K562 (cell line): ENCODE measurements around the gene FAAP100. TPM values are rescaled to one million over a fixed set of nuclear protein-coding genes. Genes with fewer than 3 reads are reported as not detected.

ENCODE experiments used
- ATAC-seq: fragments of 200-7000 bp; cut with Tn5 transposase; 3 replicates; pipeline ENCODE4 v1.9.1; 2020; ENCODE audit warnings: moderate library complexity
- BruUV-seq: library from RNA; stranded (reverse); fragments of 400-500 nt; replicated peaks from 2 replicates; lab custom pipeline; 2021; lab: Mats Ljungman, UMichigan
- CTCF ChIA-PET: fragments of 300-600 bp; formaldehyde crosslinking; extraction: SDS; loops from one replicate; lab custom pipeline; 2021; ENCODE audit warnings: low intra/inter-chr PET ratio; lab: Yijun Ruan, JAX
- POLR2A ChIA-PET: fragments of 300-600, 350-650 bp; sonication (Branson Sonifier 250); formaldehyde crosslinking; extraction: SDS; loops from one replicate; lab custom pipeline; 2021; ENCODE audit warnings: antibody characterized with exemption, inconsistent platforms; lab: Yijun Ruan, JAX
- DNase-seq, 4 experiments: peaks; one replicate each; pipeline versions ENCODE4 v3.0.0 to v3.0.0-alpha.2; 2011 to 2018; ENCODE audit warnings: low spot score in 3 of 4, mixed read lengths in 3 of 4; ENCODE audit errors: extremely low read depth in 1 of 4
- FAIRE-seq: peaks from 2 replicates; lab custom pipeline; 2011; peaks lifted over from hg19 to GRCh38; lab: Jason Lieb, UNC
- H2AFZ ChIP-seq: 2 replicates; pipeline ENCODE4 v1.6.0; 2011; ENCODE audit warnings: low read depth, low read length, control low read depth, inconsistent platforms
- H3K27ac ChIP-seq: fragments of 200-600 bp; 3 replicates; pipeline ENCODE4 v1.8.0; 2011; ENCODE audit warnings: low read depth, mild to moderate bottlenecking, control low read depth, inconsistent platforms, low read length, moderate library complexity, mixed read lengths; ENCODE audit errors: extremely low read depth
- H3K27me3 ChIP-seq, 2 experiments: fragments of 300-600 bp in 1 of 2; 2 replicates in 1 of 2; 3 replicates in 1 of 2; pipeline versions ENCODE4 v1.6.0 to v1.8.0; 2011; ENCODE audit warnings: inconsistent platforms in 2 of 2, low read length in 2 of 2, mild to moderate bottlenecking in 1 of 2, mixed read lengths in 1 of 2, moderate library complexity in 1 of 2; ENCODE audit not compliant: control insufficient read depth in 2 of 2, insufficient read depth in 2 of 2
- H3K36me3 ChIP-seq: fragments of 300-600 bp; 3 replicates; pipeline ENCODE4 v1.8.0; 2011; ENCODE audit warnings: mild to moderate bottlenecking, low read length, inconsistent platforms; ENCODE audit not compliant: control insufficient read depth, insufficient read depth
- H3K4me1 ChIP-seq, 2 experiments: fragments of 200-600 bp in 1 of 2; replicated peaks in 1 of 2; 2 replicates in 1 of 2; 3 replicates in 1 of 2; pipeline versions ENCODE4 v1.5.1 to v1.8.0; 2011; ENCODE audit warnings: inconsistent platforms in 2 of 2, low read length in 2 of 2, mild to moderate bottlenecking in 1 of 2, mixed read lengths in 1 of 2, moderate library complexity in 1 of 2; ENCODE audit not compliant: control insufficient read depth in 2 of 2, insufficient read depth in 2 of 2
- H3K4me2 ChIP-seq: 2 replicates; pipeline ENCODE4 v1.6.1; 2011; ENCODE audit warnings: low read length, control low read depth, inconsistent platforms, mixed read lengths; ENCODE audit not compliant: insufficient read depth
- H3K4me3 ChIP-seq: fragments of 200-600 bp; sonication (generic), shearing (Covaris generic); 2 replicates; pipeline ENCODE4 v1.5.1; 2016; ENCODE audit warnings: control low read depth, inconsistent platforms
- H3K79me2 ChIP-seq: fragments of 200-600 bp; 3 replicates; pipeline ENCODE4 v1.8.0; 2011; ENCODE audit warnings: low read length, inconsistent platforms; ENCODE audit not compliant: control insufficient read depth, insufficient read depth
- H3K9ac ChIP-seq, 2 experiments: 2 replicates each; pipeline versions ENCODE4 v1.6.0 to v1.6.1; 2011; ENCODE audit warnings: low read depth in 2 of 2, low read length in 2 of 2, control low read depth in 1 of 2, inconsistent platforms in 1 of 2, mild to moderate bottlenecking in 1 of 2, mixed read lengths in 1 of 2; ENCODE audit not compliant: insufficient read depth in 1 of 2
- H3K9me1 ChIP-seq: one replicate; pipeline ENCODE4 v1.6.0; 2011; ENCODE audit warnings: inconsistent platforms, mild to moderate bottlenecking, low read length, moderate library complexity; ENCODE audit not compliant: control insufficient read depth, insufficient read depth
- H3K9me3 ChIP-seq: replicated peaks from 2 replicates; pipeline ENCODE4 v1.5.1; 2011; ENCODE audit warnings: low read depth, low read length, inconsistent platforms; ENCODE audit not compliant: control insufficient read depth, insufficient read depth
- H4K20me1 ChIP-seq: replicated peaks from 2 replicates; pipeline ENCODE4 v1.6.1; 2011; ENCODE audit warnings: low read length, inconsistent platforms, mixed read lengths; ENCODE audit not compliant: control insufficient read depth, insufficient read depth
- CBFB ChIP-seq: sonication (generic); formaldehyde crosslinking; IDR thresholded peaks from 2 replicates; pipeline ENCODE4 v1.4.0; 2020; ENCODE audit warnings: mild to moderate bottlenecking, missing genetic modification reagents
- E2F1 ChIP-seq: sonication (generic); formaldehyde crosslinking; IDR thresholded peaks from 2 replicates; pipeline ENCODE4 v1.8.1; 2023; ENCODE audit warnings: mild to moderate bottlenecking, missing genetic modification reagents, moderate library complexity
- HMG20A ChIP-seq: fragments of 450-650 bp; formaldehyde crosslinking; conservative IDR thresholded peaks from 2 replicates; pipeline ENCODE4 v1.4.0; 2020; ENCODE audit warnings: mild to moderate bottlenecking, mixed read lengths
- ILK ChIP-seq: fragments of 450-650 bp; IDR thresholded peaks from 2 replicates; pipeline ENCODE4 v1.6.1; 2016; ENCODE audit warnings: missing genetic modification characterization, low read depth, mild to moderate bottlenecking, missing compliant biosample characterization, moderate library complexity, borderline replicate concordance
- IRF2 ChIP-seq: sonication (generic); formaldehyde crosslinking; IDR thresholded peaks from 2 replicates; pipeline ENCODE4 v1.8.1; 2022; ENCODE audit warnings: mild to moderate bottlenecking, missing genetic modification reagents
- KLF16 ChIP-seq: IDR thresholded peaks from 2 replicates; pipeline ENCODE4 v1.6.1; 2016; ENCODE audit warnings: antibody characterized with exemption
- LARP7 ChIP-seq: fragments of 450-650 bp; IDR thresholded peaks from 2 replicates; pipeline ENCODE4 v1.6.1; 2016
- MLLT1 ChIP-seq, 2 experiments: fragments of 450-650 bp; IDR thresholded peaks; 2 replicates each; pipeline ENCODE4 v1.6.1; 2016
- NRF1 ChIP-seq, 2 experiments: fragments of 450-650 bp; IDR thresholded peaks in 1 of 2; conservative IDR thresholded peaks in 1 of 2; 2 replicates each; pipeline ENCODE4 v1.6.1; 2014; ENCODE audit warnings: mild to moderate bottlenecking in 2 of 2
- PHF20 ChIP-seq: fragments of 450-650 bp; IDR thresholded peaks from 2 replicates; pipeline ENCODE4 v1.6.1; 2018; ENCODE audit not compliant: partially characterized antibody
- SMARCB1 ChIP-seq: IDR thresholded peaks from 2 replicates; pipeline ENCODE4 v1.6.1; 2011; ENCODE audit warnings: improper control_type of control experiment, low read depth; ENCODE audit not compliant: insufficient read length
- TBP ChIP-seq: optimal IDR thresholded peaks from 2 replicates; pipeline ENCODE3; 2011; ENCODE audit warnings: low read depth, low read length, improper control_type of control experiment
- USF2 ChIP-seq: sonication (generic); formaldehyde crosslinking; IDR thresholded peaks from 2 replicates; pipeline ENCODE4 v1.5.0; 2020; ENCODE audit warnings: missing genetic modification reagents
- XRCC3 ChIP-seq: fragments of 450-650 bp; IDR thresholded peaks from 2 replicates; pipeline ENCODE4 v1.6.1; 2017; ENCODE audit warnings: mild to moderate bottlenecking, moderate library complexity
- ZKSCAN1 ChIP-seq: fragments of 150-350 bp; IDR thresholded peaks from 2 replicates; pipeline ENCODE4 v1.6.1; 2016; ENCODE audit warnings: low read depth, low read length
- ZNF511 ChIP-seq: sonication (generic); formaldehyde crosslinking; IDR thresholded peaks from 2 replicates; pipeline ENCODE4 v1.8.0; 2022; ENCODE audit warnings: mild to moderate bottlenecking, missing genetic modification reagents
- ZNF655 ChIP-seq: fragments of 250-450 bp; sonication (Bioruptor Pico); IDR thresholded peaks from 2 replicates; pipeline ENCODE4 v1.5.0; 2021
- ZNF75A ChIP-seq: fragments of 450-650 bp; formaldehyde crosslinking; IDR thresholded peaks from 2 replicates; pipeline ENCODE4 v1.4.0; 2020; ENCODE audit warnings: mild to moderate bottlenecking
- WGBS: fragments of 100-300 bp; shearing (Covaris generic); methylation state at CpG from one replicate; pipeline ENCODE4 v1.1.6; 2016; ENCODE audit warnings: low coverage, mixed read lengths; ENCODE audit not compliant: insufficient coverage; ENCODE audit errors: missing lambda C conversion rate; 5-methylcytosine and 5-hydroxymethylcytosine counted together
- in situ Hi-C: fragments of 300-500 bp; cut with MboI; formaldehyde crosslinking; loops from 4 replicates; pipeline ENCODE4 v1.15.0; 2018; ENCODE audit warnings: inconsistent platforms, mixed read lengths
- intact Hi-C: fragments of 100-400 bp; cut with micrococcal nuclease; formaldehyde crosslinking; loops from 2 replicates; pipeline ENCODE4 v1.14.2; 2022
- polyA plus RNA-seq, 8 experiments: library from polyadenylated mRNA; depleted of rRNA in 4 of 8; stranded (reverse) in 5 of 8; unstranded in 3 of 8; fragments of >200 nt; fragmentation: Nextera tagmentation in 2 of 8; fragmentation: Illumina TruSeq in 1 of 8; extraction: Ambion mirVana in 2 of 8; extraction: Trizol in 1 of 8; gene quantifications; 2 replicates each; pipeline versions ENCODE4 v1.2.1 to v1.2.3, GENCODE V29; 2011 to 2014; ENCODE audit warnings: inconsistent platforms in 1 of 8, missing spikeins in 1 of 8
- total RNA-seq, 7 experiments: library from RNA; depleted of rRNA in 6 of 7; stranded (reverse); fragments of >200 nt in 6 of 7; fragmentation: Illumina TruSeq in 2 of 7; extraction: Trizol in 2 of 7; gene quantifications; 2 replicates each; pipeline versions ENCODE4 v1.2.1 to v1.2.3, GENCODE V29; 2011 to 2021; ENCODE audit warnings: low replicate concordance in 1 of 7

FAAP100 gene
- total and polyA plus RNA-seq, 9 of the 15 experiments (the other 6 are each of a cell fraction or from before 2014, with no cell fraction given) = 0.31 to 51.2 (median 12.6) TPM

GRCh38 chr17:81573794-81574642, 21.9 kb upstream of the FAAP100 start:
- CTCF ChIA-PET = no interaction called here
- H3K4me1 ChIP-seq = peaks cover 0 to 3% of the 10 kb centered on the region in 2 experiments; a peak in 1 of 5 replicates
- TF ChIP-seq ZNF655 (no peak), TBP (no peak), ZKSCAN1 (no peak), ZNF75A (CRISPR knock-in tag) (no peak), ILK (tag) (no peak), ZNF511 (CRISPR knock-in tag) (no peak), SMARCB1 (no peak), NRF1 (conservative IDR thresholded peaks at IDR 0.05 in 1 of 2, IDR thresholded peaks at IDR 0.05 in 1 of 2) (no peak), MLLT1 (IDR thresholded peaks at IDR 0.05) (no peak), XRCC3 (no peak), USF2 (CRISPR knock-in tag) (no peak), E2F1 (CRISPR knock-in tag) (no peak), HMG20A (CRISPR knock-in tag) (no peak), IRF2 (CRISPR knock-in tag) (no peak), PHF20 (no peak), LARP7 (no peak), KLF16 (no peak), CBFB (no peak)

More at GRCh38 chr17:81573794-81574642, 21.9 kb upstream of the FAAP100 start:
- Histone ChIP-seq H3K79me2 (0 out of 3 replicates have a peak, but pooled peaks cover 2% of the 10 kb centered on the region), H3K9me1 (no peaks in the 10 kb centered on the region), H3K9ac (no peak overlapping the region), H3K4me2 (no peak overlapping the region), H3K36me3 (peaks cover 94% of the 10 kb centered on the region), H3K4me3 (no peak overlapping the region), H4K20me1 (no peaks in the 10 kb centered on the region; the same call in 1 of the 2 replicates), H2AFZ (no peak overlapping the region), H3K9me3 (no peaks in the 10 kb centered on the region), H3K27ac (no peak overlapping the region), H3K27me3 (no peaks in the 10 kb centered on the region)
- no TSS peak for BruUV-seq
- in situ Hi-C loops (no loop called here), intact Hi-C loops (no loop called here)
- FAIRE-seq (no peak), ATAC-seq (no peak), DNase-seq (no peak)
- 82% methylated on average over 17 of the region's 17 CpGs for WGBS
- POLR2A ChIA-PET = interaction anchor here (1.1 to 1.9 kb wide), 2 partner anchors 8 to 17 kb away, joined by 6 to 7 read pairs; no protein-coding TSS in a partner anchor
